ENCODE results near the gene PCDHGB3. TPM values are rescaled to one million over a fixed set of nuclear protein-coding genes. Genes with fewer than 3 reads are reported as not detected.
"Not testable (repeated sequence)": the region's sequence is repeated elsewhere in the genome, so short reads cannot be mapped to it uniquely, and the experiment has no call there.

PCDHGB3 gene
- total RNA-seq, 5 donors from 2014 or later (not counting 1 experiment from before 2014, with no cell fraction given) = 0.20 to 0.85 (median 0.41) TPM

GRCh38 chr5:141343953-141344463, 26.0 kb upstream of the PCDHGB3 start:
- peak overlapping the region; percentile 24 to 53 (median 39) for H3K4me3 Mint-ChIP-seq
- ChIA-PET POLR2A (interaction anchor here in 1 of 2 donors (0.7 kb wide), 1 partner anchor 12 kb away, joined by 3 read pairs; no protein-coding TSS in a partner anchor), CTCF (interaction anchor here in 1 of 2 donors (0.6 to 1.4 kb wide), 4 partner anchors 10 to 220 kb away, joined by 3 to 4 read pairs (median 3); no protein-coding TSS in a partner anchor)
- 38% methylated on average over 24 of the region's 31 CpGs for WGBS (ENCODE audit: insufficient coverage)
- Histone ChIP-seq H3K4me1 (ENCODE audit: control insufficient read depth in 1 of 2, extremely low read depth in 1 of 2, insufficient read depth in 2 of 2, low read length in 2 of 2) (no peaks in the 10 kb centered on the region), H3K4me3 (ENCODE audit: control insufficient read depth in 1 of 2, extremely low read depth in 1 of 2, low read length in 1 of 2) (peak overlapping the region in 1 of 2 donors; percentile 36), H3K36me3 (ENCODE audit: control insufficient read depth in 2 of 2, extremely low read depth in 1 of 2, insufficient read depth in 1 of 2, low read length in 1 of 2) (no peaks in the 10 kb centered on the region), H3K27me3 (replicated peaks in 1 of 2; ENCODE audit: control insufficient read depth in 2 of 2, extremely low read depth in 1 of 2, insufficient read depth in 2 of 2, low read length in 1 of 2) (peaks cover 4 to 48% of the 10 kb centered on the region in 2 experiments), H3K27ac (ENCODE audit: low read length) (no peak overlapping the region), H3K9me3 (no peaks in the 10 kb centered on the region)
- H3K9me3 Mint-ChIP-seq = peaks cover 16 to 35% (median 30%) of the 10 kb centered on the region in 3 donors
- ATAC-seq (replicated peaks in 1 of 4) (no peak), DNase-seq (no peak)
- H3K27ac Mint-ChIP-seq = no peak overlapping the region
- H3K4me1 Mint-ChIP-seq = peaks cover 0 to 2% (median 0%) of the 10 kb centered on the region in 3 donors
- H3K27me3 Mint-ChIP-seq = peaks cover 60 to 74% of the 10 kb centered on the region in 2 donors
- H3K36me3 Mint-ChIP-seq = peaks cover 11% of the 10 kb centered on the region

GRCh38 chr5:141345327-141345726, 24.7 kb upstream of the PCDHGB3 start:
- Histone ChIP-seq H3K4me3 (ENCODE audit: control insufficient read depth in 1 of 2, extremely low read depth in 1 of 2, low read length in 1 of 2) (no peak overlapping the region), H3K27me3 (replicated peaks in 1 of 2; ENCODE audit: control insufficient read depth in 2 of 2, extremely low read depth in 1 of 2, insufficient read depth in 2 of 2, low read length in 1 of 2) (peaks cover 4 to 45% of the 10 kb centered on the region in 2 experiments), H3K27ac (ENCODE audit: low read length) (no peak overlapping the region), H3K9me3 (no peaks in the 10 kb centered on the region), H3K36me3 (ENCODE audit: control insufficient read depth in 2 of 2, extremely low read depth in 1 of 2, insufficient read depth in 1 of 2, low read length in 1 of 2) (no peaks in the 10 kb centered on the region), H3K4me1 (ENCODE audit: control insufficient read depth in 1 of 2, extremely low read depth in 1 of 2, insufficient read depth in 2 of 2, low read length in 2 of 2) (peaks cover 0 to 5% of the 10 kb centered on the region in 2 experiments)
- ATAC-seq (replicated peaks in 1 of 4) (no peak), DNase-seq (no peak)
- 43% methylated on average over 9 of the region's 20 CpGs for WGBS (ENCODE audit: insufficient coverage)
- no peak overlapping the region for H3K4me3 Mint-ChIP-seq
- CTCF ChIA-PET = no interaction called here
- H3K27ac Mint-ChIP-seq = no peak overlapping the region
- H3K4me1 Mint-ChIP-seq = peaks cover 2 to 6% (median 2%) of the 10 kb centered on the region in 3 donors
- H3K36me3 Mint-ChIP-seq = peaks cover 14% of the 10 kb centered on the region
- peaks cover 63 to 75% of the 10 kb centered on the region in 2 donors for H3K27me3 Mint-ChIP-seq
- peaks cover 14 to 37% (median 34%) of the 10 kb centered on the region in 3 donors for H3K9me3 Mint-ChIP-seq
- POLR2A ChIA-PET = no interaction called here

- peaks cover 15% of the 10 kb centered on the region for H3K36me3 Mint-ChIP-seq
- CTCF ChIA-PET; H3K36me3 ChIP-seq (ENCODE audit: control insufficient read depth in 2 of 2, extremely low read depth in 1 of 2, insufficient read depth in 1 of 2, low read length in 1 of 2); H3K4me1 ChIP-seq (ENCODE audit: control insufficient read depth in 1 of 2, extremely low read depth in 1 of 2, insufficient read depth in 2 of 2, low read length in 2 of 2); H3K9me3 ChIP-seq; H3K27ac Mint-ChIP-seq; H3K4me3 Mint-ChIP-seq; POLR2A ChIA-PET; H3K4me1 Mint-ChIP-seq; H3K4me3 ChIP-seq (ENCODE audit: control insufficient read depth in 1 of 2, extremely low read depth in 1 of 2, low read length in 1 of 2); H3K27ac ChIP-seq (ENCODE audit: low read length); ATAC-seq (replicated peaks in 1 of 4); DNase-seq: not testable (repeated sequence)
- 57% methylated on average over 12 of the region's 35 CpGs for WGBS (ENCODE audit: insufficient coverage)
- H3K27me3 Mint-ChIP-seq = peaks cover 67 to 78% of the 10 kb centered on the region in 2 donors
- H3K27me3 ChIP-seq (replicated peaks in 1 of 2; ENCODE audit: control insufficient read depth in 2 of 2, extremely low read depth in 1 of 2, insufficient read depth in 2 of 2, low read length in 1 of 2) = peaks cover 8 to 43% of the 10 kb centered on the region in 2 experiments
- H3K9me3 Mint-ChIP-seq = peaks cover 12 to 36% (median 36%) of the 10 kb centered on the region in 3 donors
These were observed 24.0 kb upstream of the PCDHGB3 start for GRCh38 chr5:141346017-141346416.

- WGBS (ENCODE audit: insufficient coverage) = 32% methylated on average over 26 of the region's 29 CpGs
- POLR2A ChIA-PET = no interaction called here
- H3K36me3 ChIP-seq (ENCODE audit: control insufficient read depth in 2 of 2, extremely low read depth in 1 of 2, insufficient read depth in 1 of 2, low read length in 1 of 2) = no peaks in the 10 kb centered on the region
- peak within 1 kb of the TSS in 1 of 2 donors; percentile 27 for H3K4me3 ChIP-seq (ENCODE audit: control insufficient read depth in 1 of 2, extremely low read depth in 1 of 2, low read length in 1 of 2)
- H3K4me1 Mint-ChIP-seq = peaks cover 0 to 7% (median 3%) of the 10 kb centered on the region in 3 donors
- H3K4me1 ChIP-seq (ENCODE audit: control insufficient read depth in 1 of 2, extremely low read depth in 1 of 2, insufficient read depth in 2 of 2, low read length in 2 of 2) = peaks cover 0 to 7% of the 10 kb centered on the region in 2 experiments
- H3K27me3 ChIP-seq (replicated peaks in 1 of 2; ENCODE audit: control insufficient read depth in 2 of 2, extremely low read depth in 1 of 2, insufficient read depth in 2 of 2, low read length in 1 of 2) = peaks cover 4 to 45% of the 10 kb centered on the region in 2 experiments
- H3K36me3 Mint-ChIP-seq = peaks cover 8% of the 10 kb centered on the region
- no peak within 1 kb of the TSS for H3K27ac ChIP-seq (ENCODE audit: low read length)
- CTCF ChIA-PET = interaction anchor here (0.8 to 1.4 kb wide), 3 partner anchors 200 to 214 kb away, joined by 3 read pairs; no protein-coding TSS in a partner anchor
- H3K27ac Mint-ChIP-seq = no peak within 1 kb of the TSS
- peak within 1 kb of the TSS in 2 of 3 donors; percentile 25 to 54 for H3K4me3 Mint-ChIP-seq
- DNase-seq (peak in 16 of 35 experiments; percentile 11 to 47 (median 22)), ATAC-seq (replicated peaks in 1 of 4) (peak in 1 of 4 experiments; percentile 38)
- H3K27me3 Mint-ChIP-seq = peaks cover 65 to 72% of the 10 kb centered on the region in 2 donors
- H3K9me3 Mint-ChIP-seq = peaks cover 10 to 23% (median 21%) of the 10 kb centered on the region in 3 donors
- no peaks in the 10 kb centered on the region for H3K9me3 ChIP-seq
These were observed 20.0 kb upstream of the PCDHGB3 start, which contains the start of gene PCDHGB1 for GRCh38 chr5:141349917-141350619. TSS of gene PCDHGB1 (plus strand) at chr5:141350099. CDS start at chr5:141350261, 162 bp downstream.

GRCh38 chr5:141351591-141351990, 18.5 kb upstream of the PCDHGB3 start:
- Histone ChIP-seq H3K9me3 (no peaks in the 10 kb centered on the region), H3K36me3 (ENCODE audit: control insufficient read depth in 2 of 2, extremely low read depth in 1 of 2, insufficient read depth in 1 of 2, low read length in 1 of 2) (no peaks in the 10 kb centered on the region), H3K4me3 (ENCODE audit: control insufficient read depth in 1 of 2, extremely low read depth in 1 of 2, low read length in 1 of 2) (no peak overlapping the region), H3K27ac (ENCODE audit: low read length) (no peak overlapping the region), H3K4me1 (ENCODE audit: control insufficient read depth in 1 of 2, extremely low read depth in 1 of 2, insufficient read depth in 2 of 2, low read length in 2 of 2) (peaks cover 0 to 9% of the 10 kb centered on the region in 2 experiments), H3K27me3 (replicated peaks in 1 of 2; ENCODE audit: control insufficient read depth in 2 of 2, extremely low read depth in 1 of 2, insufficient read depth in 2 of 2, low read length in 1 of 2) (peaks cover 4 to 52% of the 10 kb centered on the region in 2 experiments)
- no peak overlapping the region for H3K27ac Mint-ChIP-seq
- H3K36me3 Mint-ChIP-seq = peaks cover 6% of the 10 kb centered on the region
- ChIA-PET POLR2A (no interaction called here), CTCF (interaction anchor here in 1 of 2 donors (1.4 kb wide), 1 partner anchor 212 kb away, joined by 3 read pairs; no protein-coding TSS in a partner anchor)
- H3K9me3 Mint-ChIP-seq = peaks cover 10 to 26% (median 25%) of the 10 kb centered on the region in 3 donors
- 52% methylated on average over 21 of the region's 36 CpGs for WGBS (ENCODE audit: insufficient coverage)
- no peak overlapping the region for H3K4me3 Mint-ChIP-seq
- ATAC-seq (replicated peaks in 1 of 4) (no peak), DNase-seq (no peak)
- peaks cover 0 to 7% (median 3%) of the 10 kb centered on the region in 3 donors for H3K4me1 Mint-ChIP-seq
- peaks cover 68 to 75% of the 10 kb centered on the region in 2 donors for H3K27me3 Mint-ChIP-seq

- ChIA-PET CTCF (interaction anchor here in 1 of 2 donors (1.0 kb wide), 2 partner anchors 25 to 209 kb away, joined by 3 to 8 read pairs; partner anchors contain the start of gene PCDHGA1), POLR2A (interaction anchor here (1.0 to 1.2 kb wide), 3 partner anchors 11 to 24 kb away, joined by 3 to 5 read pairs (median 3); partner anchors contain the start of genes PCDHGA1 (in 1 of the 2) and PCDHGB3 (in 1 of the 2))
- Mint-ChIP-seq H3K9me3 (peaks cover 19 to 33% (median 30%) of the 10 kb centered on the region in 3 donors), H3K36me3 (peaks cover 6% of the 10 kb centered on the region), H3K27me3 (peaks cover 69 to 81% of the 10 kb centered on the region in 2 donors), H3K4me1 (peaks cover 0 to 5% (median 4%) of the 10 kb centered on the region in 3 donors), H3K27ac (no peak within 1 kb of the TSS), H3K4me3 (peak within 1 kb of the TSS in 2 of 3 donors; percentile 47 to 49)
- Histone ChIP-seq H3K4me3 (ENCODE audit: control insufficient read depth in 1 of 2, extremely low read depth in 1 of 2, low read length in 1 of 2) (peak within 1 kb of the TSS; percentile 13 to 49), H3K36me3 (ENCODE audit: control insufficient read depth in 2 of 2, extremely low read depth in 1 of 2, insufficient read depth in 1 of 2, low read length in 1 of 2) (no peaks in the 10 kb centered on the region), H3K27me3 (replicated peaks in 1 of 2; ENCODE audit: control insufficient read depth in 2 of 2, extremely low read depth in 1 of 2, insufficient read depth in 2 of 2, low read length in 1 of 2) (peaks cover 7 to 52% of the 10 kb centered on the region in 2 experiments), H3K9me3 (no peaks in the 10 kb centered on the region), H3K4me1 (ENCODE audit: control insufficient read depth in 1 of 2, extremely low read depth in 1 of 2, insufficient read depth in 2 of 2, low read length in 2 of 2) (peaks cover 0 to 7% of the 10 kb centered on the region in 2 experiments), H3K27ac (ENCODE audit: low read length) (no peak within 1 kb of the TSS)
- ATAC-seq (replicated peaks in 1 of 4) = no peak
- peak in 1 of 35 experiments; percentile 27 for DNase-seq
- 22% methylated on average over 29 of the region's 29 CpGs for WGBS (ENCODE audit: insufficient coverage)
These were observed 15.1 kb upstream of the PCDHGB3 start, which contains the start of gene PCDHGA4 for GRCh38 chr5:141354900-141355469. TSS of gene PCDHGA4 (plus strand) at chr5:141355021. CDS start at chr5:141355108, 87 bp downstream.
